ENCODE data around the gene CRYGN.

CRYGN gene

GRCh38 chr7:151435103-151435916, 4.6 kb downstream of the CRYGN start:
- ATAC-seq = no peak
- TF ChIP-seq TCF4 (CRISPR knock-in tag; IDR thresholded peaks at IDR 0.05; ENCODE audit: borderline replicate concordance) (no peak), ESRRG (CRISPR knock-in tag; IDR thresholded peaks at IDR 0.05) (no peak), ZC3H10 (CRISPR knock-in tag; IDR thresholded peaks at IDR 0.05) (no peak)
- TF ChIP-seq, protein P1, sequence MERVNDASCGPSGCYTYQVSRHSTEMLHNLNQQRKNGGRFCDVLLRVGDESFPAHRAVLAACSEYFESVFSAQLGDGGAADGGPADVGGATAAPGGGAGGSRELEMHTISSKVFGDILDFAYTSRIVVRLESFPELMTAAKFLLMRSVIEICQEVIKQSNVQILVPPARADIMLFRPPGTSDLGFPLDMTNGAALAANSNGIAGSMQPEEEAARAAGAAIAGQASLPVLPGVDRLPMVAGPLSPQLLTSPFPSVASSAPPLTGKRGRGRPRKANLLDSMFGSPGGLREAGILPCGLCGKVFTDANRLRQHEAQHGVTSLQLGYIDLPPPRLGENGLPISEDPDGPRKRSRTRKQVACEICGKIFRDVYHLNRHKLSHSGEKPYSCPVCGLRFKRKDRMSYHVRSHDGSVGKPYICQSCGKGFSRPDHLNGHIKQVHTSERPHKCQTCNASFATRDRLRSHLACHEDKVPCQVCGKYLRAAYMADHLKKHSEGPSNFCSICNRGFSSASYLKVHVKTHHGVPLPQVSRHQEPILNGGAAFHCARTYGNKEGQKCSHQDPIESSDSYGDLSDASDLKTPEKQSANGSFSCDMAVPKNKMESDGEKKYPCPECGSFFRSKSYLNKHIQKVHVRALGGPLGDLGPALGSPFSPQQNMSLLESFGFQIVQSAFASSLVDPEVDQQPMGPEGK (CRISPR knock-in tag; IDR thresholded peaks at IDR 0.05; ENCODE audit: borderline replicate concordance) = no peak

DNA sequence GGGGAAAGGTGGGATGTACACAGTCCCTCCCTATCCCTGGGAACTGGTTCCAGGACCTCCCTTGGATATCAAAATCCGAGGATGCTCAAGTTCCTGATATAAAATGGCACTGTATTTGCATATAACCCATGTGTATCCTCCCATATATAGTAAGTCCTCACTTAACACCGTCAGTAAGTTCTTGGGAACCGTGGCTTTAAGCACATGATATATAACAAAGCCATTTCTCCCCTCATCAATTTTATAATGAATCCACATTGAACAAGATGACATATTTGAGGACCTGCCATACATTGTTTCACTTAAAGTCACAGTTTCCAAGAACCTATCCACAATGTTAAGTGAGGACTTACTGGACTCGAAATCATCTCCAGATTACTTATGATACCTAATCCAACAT, 5.4 kb downstream of the CRYGN start:
- no peak for ATAC-seq
- TF ChIP-seq ZC3H10 (CRISPR knock-in tag; IDR thresholded peaks at IDR 0.05) (no peak), ZNF565 (CRISPR knock-in tag; conservative IDR thresholded peaks at IDR 0.05; ENCODE audit: low read depth) (no peak), PPARA (CRISPR knock-in tag; IDR thresholded peaks at IDR 0.05; ENCODE audit: borderline replicate concordance) (no peak), TSHZ2 (CRISPR knock-in tag; IDR thresholded peaks at IDR 0.05) (no peak), SNAI2 (CRISPR knock-in tag; IDR thresholded peaks at IDR 0.05) (no peak), ZFP3 (CRISPR knock-in tag; IDR thresholded peaks at IDR 0.05) (no peak), BACH2 (CRISPR knock-in tag; IDR thresholded peaks at IDR 0.05; ENCODE audit: borderline replicate concordance) (no peak), ISL1 (CRISPR knock-in tag; IDR thresholded peaks at IDR 0.05) (no peak), ESRRG (CRISPR knock-in tag; IDR thresholded peaks at IDR 0.05) (no peak), CSDC2 (CRISPR knock-in tag; IDR thresholded peaks at IDR 0.05) (no peak), RARB (CRISPR knock-in tag; IDR thresholded peaks at IDR 0.05) (no peak), ZNF70 (CRISPR knock-in tag; IDR thresholded peaks at IDR 0.05) (no peak), GLIS3 (CRISPR knock-in tag; IDR thresholded peaks at IDR 0.05) (no peak), TCF4 (CRISPR knock-in tag; IDR thresholded peaks at IDR 0.05; ENCODE audit: borderline replicate concordance) (no peak), OSR1 (CRISPR knock-in tag; IDR thresholded peaks at IDR 0.05) (no peak), ARNTL (CRISPR knock-in tag; IDR thresholded peaks at IDR 0.05; ENCODE audit: borderline replicate concordance, low read depth) (no peak)
- TF ChIP-seq, protein P2, sequence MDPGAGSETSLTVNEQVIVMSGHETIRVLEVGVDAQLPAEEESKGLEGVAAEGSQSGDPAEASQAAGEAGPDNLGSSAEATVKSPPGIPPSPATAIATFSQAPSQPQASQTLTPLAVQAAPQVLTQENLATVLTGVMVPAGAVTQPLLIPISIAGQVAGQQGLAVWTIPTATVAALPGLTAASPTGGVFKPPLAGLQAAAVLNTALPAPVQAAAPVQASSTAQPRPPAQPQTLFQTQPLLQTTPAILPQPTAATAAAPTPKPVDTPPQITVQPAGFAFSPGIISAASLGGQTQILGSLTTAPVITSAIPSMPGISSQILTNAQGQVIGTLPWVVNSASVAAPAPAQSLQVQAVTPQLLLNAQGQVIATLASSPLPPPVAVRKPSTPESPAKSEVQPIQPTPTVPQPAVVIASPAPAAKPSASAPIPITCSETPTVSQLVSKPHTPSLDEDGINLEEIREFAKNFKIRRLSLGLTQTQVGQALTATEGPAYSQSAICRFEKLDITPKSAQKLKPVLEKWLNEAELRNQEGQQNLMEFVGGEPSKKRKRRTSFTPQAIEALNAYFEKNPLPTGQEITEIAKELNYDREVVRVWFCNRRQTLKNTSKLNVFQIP (CRISPR knock-in tag; IDR thresholded peaks at IDR 0.05; ENCODE audit: borderline replicate concordance, low read depth) = no peak
- TF ChIP-seq, protein P3, sequence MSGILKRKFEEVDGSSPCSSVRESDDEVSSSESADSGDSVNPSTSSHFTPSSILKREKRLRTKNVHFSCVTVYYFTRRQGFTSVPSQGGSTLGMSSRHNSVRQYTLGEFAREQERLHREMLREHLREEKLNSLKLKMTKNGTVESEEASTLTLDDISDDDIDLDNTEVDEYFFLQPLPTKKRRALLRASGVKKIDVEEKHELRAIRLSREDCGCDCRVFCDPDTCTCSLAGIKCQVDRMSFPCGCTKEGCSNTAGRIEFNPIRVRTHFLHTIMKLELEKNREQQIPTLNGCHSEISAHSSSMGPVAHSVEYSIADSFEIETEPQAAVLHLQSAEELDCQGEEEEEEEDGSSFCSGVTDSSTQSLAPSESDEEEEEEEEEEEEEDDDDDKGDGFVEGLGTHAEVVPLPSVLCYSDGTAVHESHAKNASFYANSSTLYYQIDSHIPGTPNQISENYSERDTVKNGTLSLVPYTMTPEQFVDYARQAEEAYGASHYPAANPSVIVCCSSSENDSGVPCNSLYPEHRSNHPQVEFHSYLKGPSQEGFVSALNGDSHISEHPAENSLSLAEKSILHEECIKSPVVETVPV (CRISPR knock-in tag; IDR thresholded peaks at IDR 0.05) = no peak

- TF ChIP-seq ZC3H10 (CRISPR knock-in tag; IDR thresholded peaks at IDR 0.05) (no peak), TCF4 (CRISPR knock-in tag; IDR thresholded peaks at IDR 0.05; ENCODE audit: borderline replicate concordance) (no peak), CREB5 (CRISPR knock-in tag; IDR thresholded peaks at IDR 0.05; ENCODE audit: low read depth) (no peak)
- TF ChIP-seq, protein P3 (CRISPR knock-in tag; IDR thresholded peaks at IDR 0.05) = no peak
- no peak for ATAC-seq
These were observed 6.1 kb downstream of the CRYGN start for GRCh38 chr7:151433721-151434400.

All from SK-N-SH treated with all-trans-retinoic acid at 6 μM for 48 hours (cell line).